ENCODE measurements around the gene XXYLT1.

- TF ChIP-seq POLR2A (IDR thresholded peaks at IDR 0.05; ENCODE audit: low read depth, low read length) (no peak), TAF1 (IDR thresholded peaks at IDR 0.05; ENCODE audit: borderline replicate concordance, low read depth, low read length) (no peak), POLR2AphosphoS5 (IDR thresholded peaks at IDR 0.05; ENCODE audit: low read depth, low read length) (no peak)
These were observed 12.0 kb upstream of the XXYLT1 start for GRCh38 chr3:195282961-195283360.
